ENCODE results near the gene ELOVL3.
"Not testable (repeated sequence)": the region's sequence is repeated elsewhere in the genome, so short reads cannot be mapped to it uniquely, and the experiment has no call there.

Gene ELOVL3, protein sequence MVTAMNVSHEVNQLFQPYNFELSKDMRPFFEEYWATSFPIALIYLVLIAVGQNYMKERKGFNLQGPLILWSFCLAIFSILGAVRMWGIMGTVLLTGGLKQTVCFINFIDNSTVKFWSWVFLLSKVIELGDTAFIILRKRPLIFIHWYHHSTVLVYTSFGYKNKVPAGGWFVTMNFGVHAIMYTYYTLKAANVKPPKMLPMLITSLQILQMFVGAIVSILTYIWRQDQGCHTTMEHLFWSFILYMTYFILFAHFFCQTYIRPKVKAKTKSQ

DNA sequence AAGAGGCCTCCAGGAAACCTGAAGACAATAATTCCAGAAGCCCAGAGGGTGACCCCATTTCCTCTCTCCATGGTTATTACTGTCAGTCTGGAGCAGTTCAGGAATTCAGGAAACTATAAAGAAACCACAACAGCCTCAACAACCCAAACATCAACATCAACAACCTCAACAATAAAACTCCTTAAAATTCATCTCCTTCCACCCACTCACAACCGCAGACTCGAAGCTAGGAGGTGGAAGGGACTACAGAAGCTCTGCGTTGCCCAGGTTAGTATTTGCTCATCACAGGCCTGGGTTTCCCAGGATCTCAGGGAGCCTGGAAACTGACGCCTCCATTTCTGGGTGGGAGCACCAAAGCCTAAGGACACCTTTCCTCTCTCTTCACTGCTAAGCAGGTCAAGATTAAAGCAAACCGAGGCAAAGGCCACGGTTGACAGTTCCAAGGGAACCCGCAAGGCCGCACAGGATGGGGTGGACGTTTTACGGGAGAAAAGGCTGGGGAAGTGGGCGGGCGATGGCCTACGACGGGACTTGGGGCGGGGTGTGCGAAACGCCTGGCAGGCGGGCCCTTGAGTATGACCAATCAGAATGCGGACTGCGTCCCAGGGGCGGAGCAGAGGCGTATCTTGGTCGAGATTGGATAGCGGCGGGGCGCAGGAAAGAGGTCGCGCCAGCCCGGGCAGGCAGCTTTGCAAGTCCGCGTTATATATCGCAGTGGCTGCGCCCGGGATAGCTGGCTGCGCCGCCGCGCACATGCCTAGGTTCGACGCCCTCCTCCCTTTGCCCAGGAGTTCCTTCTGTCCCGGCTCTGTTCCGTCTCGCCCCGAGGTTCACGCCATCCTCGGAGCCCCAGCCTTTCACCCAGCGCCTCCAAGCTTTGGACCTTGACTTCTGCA, at the start of gene ELOVL3:
Gene ELOVL3 (plus strand): TSS at position 654 of the 896 bp plus-strand sequence. CDS start 250 bp downstream, outside the sequence.
- peak; percentile 96 for DNase-seq (ENCODE audit: low read depth)

DNA sequence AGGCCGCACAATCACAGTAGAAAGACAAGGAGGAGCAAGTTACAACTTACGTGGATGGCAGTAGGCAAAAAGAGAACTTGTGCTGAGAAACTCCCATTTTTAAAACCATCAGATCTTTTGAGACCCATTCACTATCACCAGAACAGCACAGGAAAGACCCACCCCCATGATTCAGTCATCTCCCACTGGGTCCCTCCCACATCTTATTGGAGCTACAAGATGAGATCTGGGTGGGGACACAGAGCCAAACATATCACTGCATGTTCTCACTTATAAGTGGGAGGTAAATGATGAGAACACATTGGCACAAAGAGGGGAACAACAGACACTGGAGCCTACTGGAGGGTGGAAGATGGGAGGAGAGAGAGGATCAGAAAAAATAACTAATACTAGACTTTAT, 41.5 kb upstream of the ELOVL3 start:
- DNase-seq (ENCODE audit: low read depth): no peak

DNA sequence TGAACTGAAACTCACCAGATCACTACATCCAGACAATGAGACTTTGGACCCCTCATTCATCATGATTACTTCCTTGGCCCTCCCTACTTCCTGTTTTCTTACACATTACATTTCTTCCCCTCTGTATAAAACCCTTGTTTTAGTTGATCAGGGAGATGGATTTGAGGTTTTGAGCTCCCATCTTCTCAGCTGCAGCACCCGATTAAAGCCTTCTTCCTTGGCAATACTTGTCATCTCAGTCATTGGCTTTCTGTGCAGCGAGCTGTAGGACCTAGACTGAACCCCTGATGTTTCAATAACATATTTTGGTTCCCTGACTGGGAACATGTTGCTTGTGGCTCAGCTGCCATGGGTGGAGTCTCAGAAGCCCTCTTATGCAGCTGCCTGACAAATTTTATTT, 40.8 kb upstream of the ELOVL3 start:
- no peak for DNase-seq (ENCODE audit: low read depth)

DNA sequence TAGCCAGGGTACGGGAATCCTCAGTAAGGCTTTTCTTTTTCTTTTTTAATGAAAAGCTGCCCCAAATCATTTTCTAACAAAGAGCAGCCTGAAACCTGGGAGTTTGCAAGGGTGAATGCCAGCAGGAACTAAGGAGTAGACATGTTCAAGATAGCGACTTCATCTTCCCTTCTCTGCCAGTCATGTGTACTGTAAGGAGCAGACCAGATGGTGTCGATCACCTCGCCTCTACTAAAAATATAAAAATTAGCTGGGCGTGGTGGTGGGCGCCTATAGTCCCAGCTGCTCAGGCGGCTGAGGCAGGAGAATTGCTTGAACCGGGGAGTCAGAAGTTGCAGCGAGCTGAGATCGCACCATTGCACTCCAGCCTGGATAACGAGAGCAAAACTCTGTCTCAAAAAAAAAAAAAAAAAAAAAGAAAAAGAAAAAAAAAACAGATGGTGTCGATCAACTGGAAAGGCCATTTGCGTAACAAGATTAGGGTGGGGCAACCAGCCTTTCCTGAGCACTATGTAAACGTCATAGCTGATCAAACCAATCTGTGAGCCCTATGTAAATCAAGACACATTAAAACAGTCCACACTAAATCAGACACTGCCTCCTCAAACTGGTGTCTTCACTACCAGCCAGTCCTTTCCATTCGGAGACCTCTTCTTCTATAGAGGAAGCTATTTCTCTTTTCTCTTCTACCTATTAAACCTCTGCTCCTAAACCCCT, 40.1 kb upstream of the ELOVL3 start:
- no peak for DNase-seq (ENCODE audit: low read depth)

DNA sequence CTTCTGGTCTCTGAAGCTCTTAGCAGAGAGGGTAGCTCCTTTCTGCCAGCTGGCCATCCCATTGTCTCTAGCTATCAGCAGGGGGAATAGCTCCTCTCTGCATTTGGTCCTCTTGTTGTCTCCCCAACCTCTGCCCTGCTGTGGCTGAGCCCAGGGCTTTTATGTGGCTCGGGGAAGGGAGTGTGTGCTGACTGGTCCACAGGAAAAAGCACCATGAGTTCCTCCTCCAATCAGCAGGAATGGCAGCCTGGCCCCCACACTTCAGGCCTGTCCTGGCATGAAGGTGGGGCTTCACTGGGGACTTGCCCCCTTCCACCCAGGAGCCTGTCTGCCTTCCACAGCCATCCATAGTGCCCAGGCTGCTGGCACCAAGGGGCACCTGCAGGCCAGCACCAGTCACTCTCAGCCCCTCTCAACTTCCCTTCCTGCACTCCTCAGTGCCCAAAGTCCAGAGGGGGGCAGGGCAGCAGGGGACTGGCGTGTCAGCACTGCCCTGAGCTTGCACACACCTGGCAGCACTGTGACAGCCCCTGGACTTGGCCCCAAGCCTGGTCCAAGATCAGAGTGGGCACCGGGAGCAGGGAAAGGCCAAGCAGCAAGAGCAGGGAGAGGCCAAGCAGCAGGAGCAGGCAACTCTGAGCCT, 37.7 kb upstream of the ELOVL3 start:
- no peak for DNase-seq (ENCODE audit: low read depth)

DNA sequence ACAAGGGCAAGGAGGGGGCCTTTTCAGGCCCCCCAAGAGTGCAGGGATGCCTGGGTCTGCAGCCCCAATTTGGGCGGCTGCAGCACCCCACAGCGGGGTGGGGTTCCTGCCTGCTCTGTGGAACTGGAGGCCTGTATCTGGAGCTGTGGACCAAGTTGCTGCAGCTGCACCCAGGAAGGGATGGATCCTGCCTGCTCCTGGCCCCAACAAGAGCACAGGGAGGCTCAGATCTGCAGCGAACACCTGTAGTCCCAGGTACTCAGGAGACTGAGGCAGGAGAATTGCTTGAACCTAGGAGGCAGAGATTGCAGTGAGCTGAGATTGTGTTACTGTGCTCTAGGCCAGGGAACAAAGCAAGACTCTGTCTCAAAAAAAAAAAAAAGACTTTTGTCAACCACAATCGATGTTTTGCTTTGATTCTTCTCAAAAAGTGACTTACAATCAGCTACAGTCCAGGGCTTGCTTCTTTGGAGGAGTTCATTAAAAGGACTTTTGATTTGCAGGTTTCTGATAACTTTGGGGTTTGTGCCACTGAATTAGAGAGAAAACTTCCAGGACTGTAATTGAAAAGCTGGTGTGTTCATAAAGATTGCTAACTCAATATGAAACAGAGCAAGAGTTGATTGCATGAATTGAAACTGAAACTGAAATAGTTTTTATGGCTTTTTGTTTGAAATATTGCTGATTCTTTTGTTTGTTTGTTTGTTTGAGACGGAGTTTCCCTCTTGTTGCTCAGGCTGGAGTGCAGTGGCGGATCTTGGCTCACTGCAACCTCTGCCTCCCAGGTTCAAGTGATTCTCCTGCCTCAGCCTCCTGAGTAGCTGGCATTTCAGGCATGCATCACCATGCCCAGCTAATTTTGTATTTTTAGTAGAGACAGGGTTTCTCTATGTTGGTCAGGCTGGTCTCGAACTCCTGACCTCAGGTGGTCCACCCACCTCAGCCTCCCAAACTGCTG, 36.9 kb upstream of the ELOVL3 start:
- not testable (repeated sequence) for DNase-seq (ENCODE audit: low read depth)

DNA sequence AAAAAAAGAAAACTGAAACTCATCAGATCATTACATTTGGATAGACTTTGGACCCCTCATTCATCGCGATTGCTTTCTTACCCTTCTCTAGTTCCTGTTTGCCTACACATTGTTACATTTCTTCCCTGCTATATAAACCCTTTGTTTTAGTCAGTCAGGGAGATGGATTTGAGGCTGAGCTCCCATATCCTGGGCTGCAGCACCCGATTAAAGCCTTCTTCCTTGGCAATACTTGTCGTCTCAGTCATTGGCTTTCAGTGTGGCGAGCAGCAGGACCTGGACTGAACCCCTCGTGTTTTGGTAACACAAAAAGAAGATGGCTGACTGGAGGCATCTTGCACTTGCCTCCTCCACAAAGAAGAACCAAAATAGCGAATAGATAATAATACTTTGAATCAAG, 34.1 kb upstream of the ELOVL3 start:
- no peak for DNase-seq (ENCODE audit: low read depth)

DNA sequence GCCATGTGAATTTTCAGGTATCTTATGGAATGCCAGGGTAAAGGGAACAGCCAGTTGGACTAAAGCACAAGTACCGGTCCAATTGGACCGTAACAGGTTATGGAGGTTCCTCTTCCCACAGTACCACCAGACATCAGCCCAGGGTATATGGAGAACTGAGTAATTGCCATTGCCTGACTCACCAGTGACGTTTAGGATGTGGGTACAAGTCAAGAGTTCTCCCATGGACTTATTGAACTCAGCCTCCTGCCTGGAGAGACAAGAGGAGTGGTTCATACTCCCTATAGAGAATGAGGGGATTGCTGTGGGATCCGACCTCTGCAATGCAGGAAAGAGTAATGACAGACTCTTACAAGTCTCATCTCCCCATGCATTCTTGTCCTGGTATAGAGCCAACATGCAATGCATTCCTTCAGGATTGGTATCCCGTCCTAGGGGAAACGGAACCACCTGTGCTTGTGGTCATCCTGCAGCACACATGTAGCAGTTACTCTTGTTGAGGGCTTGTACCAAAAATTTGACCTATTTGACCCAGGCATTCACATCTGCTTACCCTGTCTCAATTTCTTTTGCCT, 30.7 kb upstream of the ELOVL3 start:
- DNase-seq (ENCODE audit: low read depth): peak; percentile 9

DNA sequence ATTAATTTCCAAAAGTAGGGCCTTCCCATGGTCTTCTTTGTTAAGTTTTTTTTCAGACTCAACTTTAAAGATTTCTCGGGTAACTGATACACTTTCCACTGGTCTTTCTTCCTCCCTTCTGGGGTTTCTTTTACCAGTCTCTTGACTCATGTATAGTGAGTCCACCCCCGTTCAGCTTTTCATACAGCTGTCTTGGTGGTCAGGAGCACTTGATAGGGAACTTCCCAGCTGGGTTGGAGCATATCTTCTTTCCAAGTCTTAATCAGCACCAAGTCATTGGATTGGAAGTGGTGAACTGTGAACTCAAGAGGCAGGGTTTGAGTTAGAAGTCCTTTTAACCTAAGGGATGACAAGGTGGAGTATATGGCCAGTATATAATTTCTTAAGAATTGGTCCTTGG, 29.2 kb upstream of the ELOVL3 start:
- DNase-seq (ENCODE audit: low read depth): no peak

DNA sequence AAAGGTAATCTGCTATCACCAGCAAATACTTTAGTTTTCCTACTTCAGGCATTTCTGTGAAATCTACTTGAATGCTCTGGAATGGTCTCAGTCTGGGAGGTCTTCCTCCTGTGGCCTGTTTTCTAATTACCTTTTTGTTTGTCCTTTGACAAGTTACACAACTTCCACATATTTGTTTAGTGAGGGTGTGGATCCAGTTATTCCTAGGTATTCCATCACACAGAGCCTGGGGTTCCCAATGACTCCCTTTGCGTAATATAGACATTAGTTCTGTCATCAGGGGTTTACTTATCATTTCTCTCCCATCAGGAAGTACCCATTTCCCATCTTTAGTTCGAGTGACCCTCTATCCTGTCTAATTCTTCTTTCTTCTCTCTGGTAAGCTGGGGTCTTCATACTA, 28.1 kb upstream of the ELOVL3 start:
- no peak for DNase-seq (ENCODE audit: low read depth)

DNA sequence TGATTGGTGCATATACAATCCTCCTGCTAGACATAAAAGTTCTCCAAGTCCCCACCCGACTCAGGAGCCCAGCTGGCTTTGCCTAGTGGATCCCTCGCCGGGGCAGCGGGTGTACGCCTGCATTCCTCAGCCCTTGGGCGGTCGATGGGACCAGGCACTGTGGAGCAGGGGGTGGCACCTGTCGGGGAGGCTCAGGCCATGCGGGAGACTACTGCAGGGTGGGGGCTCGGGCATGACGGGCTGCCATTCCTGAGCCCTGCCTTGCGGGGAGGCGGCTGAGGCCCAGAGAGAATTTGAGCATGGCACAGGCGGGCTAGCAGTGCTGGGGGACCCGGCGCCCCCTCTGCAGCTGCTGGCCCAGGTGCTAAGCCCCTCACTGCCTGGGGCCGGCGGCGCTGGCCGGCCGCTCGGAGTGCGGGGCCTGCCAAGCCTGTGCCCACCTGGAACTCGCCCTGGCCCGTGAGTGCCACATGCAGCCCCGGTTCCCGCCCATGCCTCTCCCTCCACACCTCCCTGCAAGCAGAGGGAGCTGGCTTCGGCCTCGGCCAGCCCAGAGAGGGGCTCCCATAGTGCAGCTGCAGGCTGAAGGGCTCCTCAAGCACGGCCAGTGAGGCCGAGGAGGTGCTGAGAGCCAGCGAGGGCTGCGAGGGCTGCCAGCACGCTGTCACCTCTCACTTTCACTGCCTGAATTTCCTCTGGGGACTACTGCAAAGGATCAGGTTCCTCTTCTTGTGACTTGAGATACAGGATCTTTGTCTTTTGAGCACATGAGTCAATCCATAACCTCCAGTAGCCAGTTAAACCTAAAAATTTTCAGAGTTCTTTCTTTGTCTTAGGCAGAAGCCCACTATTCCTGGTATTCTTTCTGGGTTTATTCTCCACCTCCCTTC, 25.1 kb upstream of the ELOVL3 start:
- no peak for DNase-seq (ENCODE audit: low read depth)

DNA sequence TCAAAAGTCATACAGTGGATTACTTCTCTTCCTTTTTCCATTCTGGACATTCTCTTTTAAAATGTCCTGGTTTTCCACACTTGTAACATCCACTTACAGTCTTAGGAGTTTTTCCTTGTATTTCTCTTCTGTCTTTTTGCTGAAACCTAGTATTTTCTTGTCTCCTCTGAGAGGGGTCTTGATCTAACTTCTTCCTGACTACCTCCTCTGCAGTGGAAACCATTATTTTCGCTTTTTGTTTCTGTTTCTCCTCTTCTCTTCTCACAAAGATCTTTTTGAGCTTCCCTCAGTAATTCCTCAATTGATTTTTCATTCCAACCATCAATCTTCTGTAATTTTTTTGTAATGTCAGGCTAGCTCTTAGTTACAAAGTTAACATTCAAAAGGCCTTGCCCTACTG, 23.7 kb upstream of the ELOVL3 start:
- DNase-seq (ENCODE audit: low read depth): no peak

DNA sequence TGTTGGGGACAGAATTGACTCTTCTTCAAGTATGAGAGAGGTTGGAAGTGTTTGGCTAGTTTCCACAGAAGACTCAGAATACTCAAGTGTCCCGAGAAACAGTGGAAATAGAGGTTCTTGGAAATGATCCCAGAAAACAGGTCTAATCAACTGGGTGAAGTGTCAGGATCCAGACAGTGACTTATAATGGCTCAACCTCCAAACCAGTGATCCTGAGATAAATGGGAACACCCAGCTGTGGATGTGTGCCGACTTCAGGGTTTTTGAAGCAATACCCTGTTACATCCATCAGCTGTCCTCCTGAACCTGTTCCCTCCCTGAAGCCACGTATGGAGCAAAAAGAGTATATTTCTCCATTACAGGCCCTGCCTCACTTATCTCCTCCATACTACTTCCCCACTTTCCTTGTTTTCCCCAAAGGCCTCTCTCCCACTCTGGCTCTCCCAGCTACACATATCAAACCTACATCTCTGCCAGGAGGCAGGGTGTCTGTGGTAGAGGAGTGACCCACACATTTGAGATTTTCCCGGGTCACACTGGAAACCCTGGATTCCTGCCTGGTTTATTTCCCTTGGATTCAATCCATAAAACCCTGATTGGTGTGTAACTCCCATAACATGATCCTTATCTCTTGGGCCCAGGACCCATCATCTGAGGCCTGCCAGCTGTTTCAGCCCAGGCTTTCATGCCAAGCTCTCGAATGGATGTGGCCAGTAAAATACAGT, 17.6 kb upstream of the ELOVL3 start:
- no peak for DNase-seq (ENCODE audit: low read depth)

DNA sequence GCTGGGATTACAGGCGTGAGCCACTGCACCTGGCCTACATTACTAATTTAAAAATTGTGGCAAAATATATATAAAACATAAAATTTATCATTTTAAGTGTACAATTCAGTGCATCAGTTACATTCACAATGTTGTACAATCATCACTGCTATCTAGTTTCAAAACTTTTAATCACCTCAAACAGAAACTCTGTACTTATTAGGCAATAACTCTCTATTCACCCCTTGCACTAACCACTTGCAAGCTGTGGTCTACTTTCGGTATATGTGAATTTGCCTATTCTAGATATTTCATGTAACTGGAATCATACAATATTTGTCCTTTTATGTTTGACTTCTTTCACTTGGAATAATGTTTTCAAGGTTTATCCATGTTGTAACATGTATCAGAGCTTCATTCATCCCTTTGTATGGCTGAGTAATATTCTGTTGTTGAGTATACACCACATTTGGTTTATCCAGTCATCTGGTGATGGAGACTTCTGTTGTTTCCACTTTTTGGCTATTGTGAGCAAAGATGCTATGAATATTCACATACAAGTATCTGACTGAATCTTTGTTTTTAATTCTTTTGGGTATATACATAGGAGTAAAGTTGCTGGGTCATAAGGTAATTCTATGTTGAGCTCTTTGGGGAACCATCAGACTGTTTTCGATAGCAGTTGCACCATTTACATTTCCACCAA, 14.3 kb upstream of the ELOVL3 start:
- DNase-seq (ENCODE audit: low read depth): no peak

DNA sequence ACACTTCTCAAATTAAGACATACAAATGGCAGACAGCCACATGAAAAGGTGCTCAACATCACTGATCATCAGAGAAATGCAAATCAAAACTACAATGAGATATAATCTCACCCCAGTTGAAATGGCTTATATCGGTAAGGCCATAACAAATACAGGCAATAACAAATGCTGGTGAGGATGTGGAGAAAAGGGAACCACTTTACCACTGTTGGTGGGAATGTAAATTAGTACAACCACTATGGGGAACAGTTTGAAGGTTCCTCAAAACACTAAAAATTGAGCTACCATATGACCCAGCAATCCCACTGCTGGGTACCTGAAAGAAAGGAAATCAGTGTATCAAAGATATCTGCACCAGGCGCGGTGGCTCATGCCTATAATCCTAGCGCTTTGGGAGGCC, 12.5 kb upstream of the ELOVL3 start:
- DNase-seq (ENCODE audit: low read depth): not testable (repeated sequence)

DNA sequence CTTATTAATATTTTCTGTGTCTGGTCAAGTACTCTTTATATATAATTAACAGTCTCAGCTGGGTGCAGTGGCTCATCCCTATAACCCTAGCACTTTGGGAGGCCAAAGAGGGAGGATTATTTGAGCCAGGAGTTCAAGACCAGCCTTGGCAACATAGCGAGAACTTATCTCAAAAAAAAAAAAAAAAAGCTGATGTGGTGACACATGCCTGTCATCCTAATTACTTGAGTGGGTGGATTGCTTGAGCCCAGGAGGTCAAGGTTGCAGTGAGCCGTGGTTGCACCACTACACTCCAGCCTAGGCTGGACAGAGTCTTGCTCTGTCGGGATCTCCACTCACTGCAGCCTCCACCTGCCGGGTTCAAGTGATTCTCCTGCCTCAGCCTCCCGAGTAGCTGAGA, 6.7 kb upstream of the ELOVL3 start:
- DNase-seq (ENCODE audit: low read depth): no peak

DNA sequence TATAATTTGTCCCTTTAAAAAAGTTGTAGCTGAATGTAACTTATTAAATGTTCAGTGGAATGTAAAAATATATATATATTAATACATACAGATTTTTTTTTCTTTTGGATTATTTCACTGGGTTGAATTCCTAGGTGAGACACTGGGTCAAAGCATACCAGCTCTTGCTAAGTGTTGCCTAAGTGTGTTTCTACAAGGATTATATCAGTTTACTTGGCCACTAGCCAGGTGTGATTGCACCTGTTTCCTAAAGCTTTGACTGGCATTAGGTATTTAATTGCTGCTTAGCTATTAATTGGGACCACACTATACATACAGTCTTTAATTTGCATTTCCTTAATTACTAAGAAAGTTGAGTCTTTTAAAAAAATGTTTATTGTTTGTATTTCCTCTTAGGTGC, 5.5 kb upstream of the ELOVL3 start:
- DNase-seq (ENCODE audit: low read depth): no peak

DNA sequence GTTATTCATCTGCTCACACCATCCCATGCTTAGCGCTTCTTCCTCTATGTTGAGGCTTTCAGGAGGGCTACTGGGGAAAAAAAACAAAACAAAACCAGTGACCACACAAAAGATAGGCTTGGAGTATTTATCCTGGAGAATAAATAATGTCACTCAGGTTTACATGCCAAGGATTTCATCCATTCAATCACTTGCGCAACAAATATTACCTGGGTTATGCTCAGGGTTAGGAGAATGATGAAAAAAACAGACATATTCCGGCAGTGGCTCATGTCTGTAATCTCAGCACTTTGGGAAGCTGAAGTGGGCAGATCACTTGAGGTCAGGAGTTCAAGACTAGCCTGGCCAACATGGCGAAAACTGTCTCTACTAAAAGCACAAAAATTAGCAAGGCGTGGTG, 3.3 kb upstream of the ELOVL3 start:
- DNase-seq (ENCODE audit: low read depth): no peak

DNA sequence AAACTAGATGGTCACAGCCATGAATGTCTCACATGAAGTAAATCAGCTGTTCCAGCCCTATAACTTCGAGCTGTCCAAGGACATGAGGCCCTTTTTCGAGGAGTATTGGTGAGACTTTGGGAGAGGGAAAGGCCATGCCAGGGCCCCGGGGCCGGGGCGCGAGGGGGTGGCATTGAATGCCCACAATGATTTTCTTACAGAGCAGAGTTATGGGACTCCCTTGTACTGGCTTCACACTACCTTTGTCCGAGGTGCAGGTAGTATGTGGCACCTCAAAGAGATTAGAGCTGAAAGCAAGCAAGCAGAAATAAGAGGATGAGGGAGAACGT, 407 bp downstream of the ELOVL3 start:
- no peak for DNase-seq (ENCODE audit: low read depth)

All from iris pigment epithelial cell (primary cell).